Bronchial epithelial cell (primary cell): Measurements from ENCODE around the gene CEP192. TPM values are rescaled to one million over a fixed set of nuclear protein-coding genes. Genes with fewer than 3 reads are reported as not detected.
"Not testable (repeated sequence)": the region's sequence is repeated elsewhere in the genome, so short reads cannot be mapped to it uniquely, and the experiment has no call there.

Source experiments
- DNase-seq: peaks from one replicate; pipeline ENCODE4 v3.0.0-alpha.2; 2010; ENCODE audit warnings: low read depth
- FAIRE-seq: peaks from 2 replicates; lab custom pipeline; 2011; peaks lifted over from hg19 to GRCh38; lab: Jason Lieb, UNC
- H3K27me3 ChIP-seq: 2 replicates; pipeline ENCODE4 v1.5.1; 2011; ENCODE audit warnings: low read length; ENCODE audit not compliant: control insufficient read depth, insufficient read depth
- H3K36me3 ChIP-seq: 2 replicates; pipeline ENCODE4 v1.5.1; 2011; ENCODE audit warnings: low read length; ENCODE audit not compliant: control insufficient read depth, insufficient read depth
- H3K4me3 ChIP-seq: 2 replicates; pipeline ENCODE4 v1.5.1; 2011; ENCODE audit warnings: mild to moderate bottlenecking, low read depth, low read length, control low read depth
- CTCF ChIP-seq: IDR thresholded peaks from 2 replicates; pipeline ENCODE4 v1.5.1; 2011; ENCODE audit warnings: mild to moderate bottlenecking, moderate library complexity, low read length, control low read depth, inconsistent platforms; ENCODE audit not compliant: insufficient read depth, severe bottlenecking
- total RNA-seq: library from RNA; depleted of rRNA; stranded (reverse); fragments of >200 nt; gene quantifications from 2 replicates; pipeline ENCODE4 v1.2.1, GENCODE V29; 2014

CEP192 gene
- total RNA-seq, 1 donor from 2014 or later = 25.8 TPM

- FAIRE-seq (no peak), DNase-seq (no peak)
- H3K4me3 ChIP-seq = no peak overlapping the region
- no peaks in the 10 kb centered on the region for H3K27me3 ChIP-seq
- no peak for TF ChIP-seq CTCF
- peaks cover 2% of the 10 kb centered on the region for H3K36me3 ChIP-seq
Observed at GRCh38 chr18:13061630-13062189, 70.5 kb downstream of the CEP192 start.

- FAIRE-seq = no peak
- H3K4me3 ChIP-seq = no peak overlapping the region
- no peak for DNase-seq
- H3K27me3 ChIP-seq = no peaks in the 10 kb centered on the region
- TF ChIP-seq CTCF = no peak
- H3K36me3 ChIP-seq = peaks cover 6% of the 10 kb centered on the region
Observed at GRCh38 chr18:13067124-13067523, 76.0 kb downstream of the CEP192 start.

GRCh38 chr18:13067966-13068365, 76.8 kb downstream of the CEP192 start:
- FAIRE-seq (no peak), DNase-seq (no peak)
- Histone ChIP-seq H3K36me3 (peaks cover 6% of the 10 kb centered on the region), H3K27me3 (no peaks in the 10 kb centered on the region), H3K4me3 (no peak overlapping the region)
- TF ChIP-seq CTCF = no peak

GRCh38 chr18:13070460-13070859, 79.3 kb downstream of the CEP192 start:
- no peak for DNase-seq

GRCh38 chr18:13076886-13077285, 85.7 kb downstream of the CEP192 start:
- FAIRE-seq = no peak
- Histone ChIP-seq H3K4me3 (no peak overlapping the region), H3K27me3 (no peaks in the 10 kb centered on the region), H3K36me3 (peaks cover 2% of the 10 kb centered on the region)
- no peak for DNase-seq
- no peak for TF ChIP-seq CTCF

More at GRCh38 chr18:13070460-13070859, 79.3 kb downstream of the CEP192 start:
- Histone ChIP-seq H3K4me3 (no peak overlapping the region), H3K27me3 (no peaks in the 10 kb centered on the region), H3K36me3 (peaks cover 7% of the 10 kb centered on the region)
- TF ChIP-seq CTCF = no peak
- FAIRE-seq = no peak

GRCh38 chr18:13077473-13077872, 86.3 kb downstream of the CEP192 start:
- DNase-seq (no peak), FAIRE-seq (no peak)
- H3K36me3 ChIP-seq = peaks cover 2% of the 10 kb centered on the region
- no peaks in the 10 kb centered on the region for H3K27me3 ChIP-seq
- no peak for TF ChIP-seq CTCF
- no peak overlapping the region for H3K4me3 ChIP-seq

- not testable (repeated sequence) for H3K36me3 ChIP-seq, FAIRE-seq, H3K4me3 ChIP-seq, H3K27me3 ChIP-seq, DNase-seq
Observed at GRCh38 chr18:13078065-13078464, 86.9 kb downstream of the CEP192 start.
